H1 (cell line): ENCODE data around the gene TMEM50A. TPM values are rescaled to one million over a fixed set of nuclear protein-coding genes. Genes with fewer than 3 reads are reported as not detected.
"Not testable (repeated sequence)": the region's sequence is repeated elsewhere in the genome, so short reads cannot be mapped to it uniquely, and the experiment has no call there.

Source experiments
- CTCF ChIA-PET: fragments of 300-600 bp; sonication (Branson Sonifier 250); formaldehyde crosslinking; loops from one replicate; lab custom pipeline; 2021; ENCODE audit not compliant: partially characterized antibody; lab: Charles Lee
- POLR2A ChIA-PET: fragments of 300-600 bp; sonication (Branson Sonifier 250); formaldehyde crosslinking; loops from one replicate; lab custom pipeline; 2021; ENCODE audit warnings: inconsistent platforms; ENCODE audit not compliant: partially characterized antibody; lab: Charles Lee
- DNase-seq, 2 experiments: peaks; one replicate each; pipeline versions ENCODE4 v3.0.0 to v3.0.0-alpha.2; 2010 to 2022; ENCODE audit warnings: low spot score in 2 of 2, low read depth in 1 of 2, mixed read lengths in 1 of 2
- FAIRE-seq: peaks from 2 replicates; lab custom pipeline; 2011; peaks lifted over from hg19 to GRCh38; lab: Jason Lieb, UNC
- H2AFZ ChIP-seq: 2 replicates; pipeline ENCODE4 v1.8.1; 2012; ENCODE audit warnings: low read length, inconsistent platforms
- H2AK5ac ChIP-seq: 2 replicates; pipeline ENCODE4 v1.6.1; 2013; ENCODE audit warnings: low read depth, low read length
- H2BK120ac ChIP-seq: replicated peaks from 2 replicates; pipeline ENCODE3; 2013; ENCODE audit warnings: low read depth, low read length, inconsistent platforms
- H2BK12ac ChIP-seq: 2 replicates; pipeline ENCODE4 v1.6.1; 2013; ENCODE audit warnings: low read depth, low read length
- H2BK15ac ChIP-seq: 2 replicates; pipeline ENCODE4 v1.6.1; 2013; ENCODE audit warnings: low read length
- H2BK20ac ChIP-seq: 2 replicates; pipeline ENCODE4 v1.6.1; 2013; ENCODE audit warnings: low read length
- H2BK5ac ChIP-seq: 2 replicates; pipeline ENCODE4 v1.6.1; 2013; ENCODE audit warnings: low read depth, low read length
- H3K14ac ChIP-seq: 2 replicates; pipeline ENCODE4 v1.6.1; 2013; ENCODE audit warnings: inconsistent platforms; ENCODE audit not compliant: insufficient read length
- H3K18ac ChIP-seq: 2 replicates; pipeline ENCODE4 v1.6.1; 2013; ENCODE audit warnings: low read length; ENCODE audit errors: extremely low read depth
- H3K23ac ChIP-seq: 2 replicates; pipeline ENCODE4 v1.6.1; 2013; ENCODE audit warnings: inconsistent platforms; ENCODE audit not compliant: insufficient read length
- H3K23me2 ChIP-seq: 2 replicates; pipeline ENCODE4 v1.6.1; 2013; ENCODE audit warnings: low read depth, low read length
- H3K27ac ChIP-seq: 2 replicates; pipeline ENCODE4 v1.6.1; 2011; ENCODE audit warnings: low read depth, low read length, inconsistent platforms
- H3K27me3 ChIP-seq, 4 experiments: replicated peaks in 1 of 4; 1 replicate in 1 of 4; 2 replicates in 3 of 4; pipeline versions ENCODE4 v1.6.1 to v1.8.1; 2011 to 2013; ENCODE audit warnings: low read length in 3 of 4, mild to moderate bottlenecking in 3 of 4, inconsistent platforms in 2 of 4, mixed read lengths in 2 of 4, moderate library complexity in 1 of 4; ENCODE audit not compliant: control insufficient read depth in 3 of 4, insufficient read depth in 3 of 4; ENCODE audit errors: extremely low read depth in 1 of 4
- H3K36me3 ChIP-seq, 4 experiments: 2 replicates each; pipeline versions ENCODE4 v1.6.1 to v1.8.1; 2011 to 2013; ENCODE audit warnings: mild to moderate bottlenecking in 4 of 4, low read length in 3 of 4, moderate library complexity in 2 of 4, control low read depth in 1 of 4, inconsistent platforms in 1 of 4; ENCODE audit not compliant: insufficient read depth in 4 of 4, control insufficient read depth in 2 of 4
- H3K4ac ChIP-seq: replicated peaks from 2 replicates; pipeline ENCODE3; 2013; ENCODE audit warnings: low read length, low read depth, mixed read lengths, inconsistent platforms; ENCODE audit not compliant: insufficient read length
- H3K4me1 ChIP-seq, 4 experiments: replicated peaks in 1 of 4; 1 replicate in 1 of 4; 2 replicates in 3 of 4; pipeline versions ENCODE4 v1.6.1 to v1.8.1; 2011 to 2013; ENCODE audit warnings: low read length in 3 of 4, inconsistent platforms in 2 of 4, mixed read lengths in 1 of 4; ENCODE audit not compliant: insufficient read depth in 4 of 4, control insufficient read depth in 3 of 4
- H3K4me2 ChIP-seq, 2 experiments: 2 replicates each; pipeline versions ENCODE4 v1.6.1 to v1.8.1; 2011 to 2013; ENCODE audit warnings: low read depth in 2 of 2, low read length in 2 of 2, control low read depth in 1 of 2, inconsistent platforms in 1 of 2, mild to moderate bottlenecking in 1 of 2; ENCODE audit not compliant: insufficient read depth in 1 of 2
- H3K4me3 ChIP-seq, 4 experiments: fragments of 200-600, 300-600 bp in 1 of 4; sonication (generic), shearing (Covaris generic), sonication (Bioruptor Twin) in 1 of 4; 2 replicates each; pipeline versions ENCODE4 v1.5.1 to v1.8.1; 2011 to 2016; ENCODE audit warnings: low read length in 4 of 4, low read depth in 3 of 4, control low read depth in 2 of 4, inconsistent platforms in 2 of 4, mild to moderate bottlenecking in 2 of 4, mixed read lengths in 1 of 4, moderate library complexity in 1 of 4; ENCODE audit not compliant: insufficient read depth in 2 of 4; ENCODE audit errors: extremely low read depth in 1 of 4
- H3K56ac ChIP-seq: replicated peaks from 2 replicates; pipeline ENCODE3; 2013; ENCODE audit warnings: low read depth, mild to moderate bottlenecking, mixed read lengths, low read length, inconsistent platforms; ENCODE audit not compliant: insufficient read length
- H3K79me1 ChIP-seq: 2 replicates; pipeline ENCODE4 v1.6.1; 2013; ENCODE audit warnings: low read depth, low read length, control low read depth
- H3K79me2 ChIP-seq, 2 experiments: 2 replicates each; pipeline versions ENCODE4 v1.6.1 to v1.8.1; 2012 to 2013; ENCODE audit warnings: low read length in 2 of 2, mild to moderate bottlenecking in 2 of 2, inconsistent platforms in 1 of 2; ENCODE audit not compliant: insufficient read depth in 2 of 2, control insufficient read depth in 1 of 2
- H3K9ac ChIP-seq, 4 experiments: replicated peaks in 1 of 4; 1 replicate in 1 of 4; 2 replicates in 3 of 4; pipeline versions ENCODE4 v1.6.1 to v1.8.1; 2011 to 2013; ENCODE audit warnings: low read depth in 3 of 4, low read length in 3 of 4, control low read depth in 2 of 4, mild to moderate bottlenecking in 2 of 4, moderate library complexity in 2 of 4, inconsistent platforms in 1 of 4; ENCODE audit errors: extremely low read depth in 1 of 4
- H3K9me3 ChIP-seq, 2 experiments: 2 replicates each; pipeline versions ENCODE4 v1.6.1 to v1.8.1; 2012 to 2013; ENCODE audit warnings: mild to moderate bottlenecking in 2 of 2, moderate library complexity in 2 of 2, control low read depth in 1 of 2, inconsistent platforms in 1 of 2, low read depth in 1 of 2, low read length in 1 of 2, mixed read lengths in 1 of 2; ENCODE audit not compliant: insufficient read depth in 2 of 2
- H4K20me1 ChIP-seq, 2 experiments: replicated peaks in 1 of 2; 2 replicates each; pipeline versions ENCODE3 to v1.8.1; 2011 to 2013; ENCODE audit warnings: inconsistent platforms in 2 of 2, low read length in 2 of 2, mild to moderate bottlenecking in 1 of 2; ENCODE audit not compliant: insufficient read depth in 2 of 2, control insufficient read depth in 1 of 2
- H4K5ac ChIP-seq: 2 replicates; pipeline ENCODE4 v1.6.1; 2013; ENCODE audit warnings: low read length, low read depth, mixed read lengths, inconsistent platforms; ENCODE audit not compliant: insufficient read length
- H4K8ac ChIP-seq: 2 replicates; pipeline ENCODE4 v1.8.0; 2013; ENCODE audit warnings: mild to moderate bottlenecking, moderate library complexity, low read length, inconsistent platforms; ENCODE audit not compliant: insufficient read depth; ENCODE audit errors: extremely low read depth
- H4K91ac ChIP-seq: replicated peaks from 2 replicates; pipeline ENCODE3; 2013; ENCODE audit warnings: low read length, mixed read lengths, inconsistent platforms; ENCODE audit not compliant: insufficient read length
- WGBS, 2 experiments: shearing (Covaris generic) in 1 of 2; methylation state at CpG; one replicate each; pipeline versions ENCODE4 v1.1.6 to v1.1.7; 2013 to 2015; ENCODE audit warnings: low lambda C conversion rate in 2 of 2, mixed read lengths in 2 of 2, inconsistent platforms in 1 of 2, low coverage in 1 of 2, missing lambda C conversion rate in 1 of 2; ENCODE audit not compliant: insufficient replicate concordance in 2 of 2, insufficient coverage in 1 of 2, insufficient read length in 1 of 2; ENCODE audit errors: extremely low coverage in 1 of 2, missing lambda C conversion rate in 1 of 2; 5-methylcytosine and 5-hydroxymethylcytosine counted together
- polyA plus RNA-seq, 7 experiments: library from polyadenylated mRNA; depleted of rRNA in 3 of 7; stranded (reverse) in 5 of 7; unstranded in 2 of 7; fragments of >200 nt in 5 of 7; fragments of 200-250 nt in 2 of 7; gene quantifications; 1 replicate in 5 of 7; 2 replicates in 1 of 7; 4 replicates in 1 of 7; pipeline versions ENCODE4 v1.2.1 to v1.2.3, GENCODE V29; 2011 to 2013; ENCODE audit warnings: missing spikeins in 2 of 7, mixed read lengths in 2 of 7
- total RNA-seq: library from RNA; stranded (reverse); fragmentation: NEBNext Ultra II Directional; extraction: Animal tissue kit (Norgen Biotek cat#: 25700); gene quantifications from 2 replicates; pipeline ENCODE4 v1.2.1, GENCODE V29; 2021

TMEM50A gene
- total and polyA plus RNA-seq, 2 of the 8 experiments (the other 6 are each of a cell fraction or from before 2014, with no cell fraction given), result 98.6 to 111 TPM

GRCh38 chr1:25409641-25410427 lies 71.7 kb downstream of the TMEM50A start:
- H3K4me3 ChIP-seq, H3K23me2 ChIP-seq, H2AK5ac ChIP-seq, H2BK5ac ChIP-seq, H4K8ac ChIP-seq, H2BK12ac ChIP-seq, H3K27ac ChIP-seq, H3K9ac ChIP-seq, H3K4me2 ChIP-seq, H2BK15ac ChIP-seq, H4K91ac ChIP-seq, H3K23ac ChIP-seq, H4K5ac ChIP-seq, H3K56ac ChIP-seq, H2AFZ ChIP-seq, H3K9me3 ChIP-seq, POLR2A ChIA-PET, H2BK20ac ChIP-seq, H3K79me2 ChIP-seq, H2BK120ac ChIP-seq, H3K4ac ChIP-seq, H3K79me1 ChIP-seq, H3K36me3 ChIP-seq, H4K20me1 ChIP-seq, H3K14ac ChIP-seq, H3K4me1 ChIP-seq, H3K27me3 ChIP-seq, FAIRE-seq, H3K18ac ChIP-seq: not testable (repeated sequence)
- peak in 1 of 2 experiments; percentile 14 for DNase-seq
- CTCF ChIA-PET, result interaction anchor here (0.6 kb wide), 1 partner anchor 344 kb away, joined by 4 read pairs; no protein-coding TSS in a partner anchor
- WGBS, 2 experiments, result 88% methylated on average over 7 of the region's 10 CpGs; no CpG with 5 or more reads in 1 of the 2 experiments

Other genes with a start within 250 kb of the TMEM50A start
- 27.0 and 33.0 TPM in 2 replicates for gene SYF2, start 105.8 kb upstream of the TMEM50A start, total RNA-seq
- gene SYF2, start 105.8 kb upstream of the TMEM50A start, polyA plus RNA-seq (2011; rRNA removed), result 5.6 and 7.5 TPM in 2 replicates
- gene RSRP1, start 90.9 kb upstream of the TMEM50A start, total RNA-seq, result 59.4 and 60.4 TPM in 2 replicates
- gene RSRP1, start 90.9 kb upstream of the TMEM50A start, polyA plus RNA-seq (2011; rRNA removed), result 32.9 and 38.2 TPM in 2 replicates
- not detected in 2 replicates for gene RHD, start 65.8 kb upstream of the TMEM50A start, total RNA-seq
- gene RHD, start 65.8 kb upstream of the TMEM50A start, polyA plus RNA-seq (2011; rRNA removed), result 0.21 and 0.33 TPM in 2 replicates
- gene RHCE, start 82.5 kb downstream of the TMEM50A start, total RNA-seq, result 0.50 TPM in 1 of 2 replicates, not detected in the other
- gene RHCE, start 82.5 kb downstream of the TMEM50A start, polyA plus RNA-seq (2011; rRNA removed), result 0.23 and 0.41 TPM in 2 replicates
- gene MACO1, start 92.6 kb downstream of the TMEM50A start, total RNA-seq, result 15.1 and 15.8 TPM in 2 replicates
- gene MACO1, start 92.6 kb downstream of the TMEM50A start, polyA plus RNA-seq (2011; rRNA removed), result 2.4 and 3.5 TPM in 2 replicates
- 12.8 and 14.0 TPM in 2 replicates for gene LDLRAP1, start 205.3 kb downstream of the TMEM50A start, total RNA-seq
- 13.2 and 16.3 TPM in 2 replicates for gene LDLRAP1, start 205.3 kb downstream of the TMEM50A start, polyA plus RNA-seq (2011; rRNA removed)